Sigmoid colon (tissue), 7 donors: ENCODE results near the gene THRB. TPM values are rescaled to one million over a fixed set of nuclear protein-coding genes. Genes with fewer than 3 reads are reported as not detected.

Experiments
- DNase-seq: peaks from one replicate; pipeline ENCODE4 v3.0.0-alpha.2; 2019
- H3K27ac ChIP-seq, 4 donors: fragments of 200-600 bp; sonication (generic); one replicate each; pipeline ENCODE4 v1.5.1; 2016 to 2019; ENCODE audit warnings: mild to moderate bottlenecking in 1 of 4
- H3K27me3 ChIP-seq, 3 donors: fragments of 200-600 bp; sonication (generic); one replicate each; pipeline ENCODE4 v1.5.1; 2019; ENCODE audit warnings: mild to moderate bottlenecking in 1 of 3
- H3K36me3 ChIP-seq, 4 donors: fragments of 200-600 bp; sonication (generic); one replicate each; pipeline ENCODE4 v1.5.1; 2016 to 2019
- H3K4me1 ChIP-seq, 4 donors: fragments of 200-600 bp; sonication (generic); one replicate each; pipeline ENCODE4 v1.5.1; 2017 to 2019
- H3K4me3 ChIP-seq, 4 donors: fragments of 200-600 bp; sonication (generic); one replicate each; pipeline ENCODE4 v1.5.1; 2017 to 2019; ENCODE audit warnings: mild to moderate bottlenecking in 2 of 4, moderate library complexity in 1 of 4
- H3K9me3 ChIP-seq, 4 donors: fragments of 200-600 bp in 3 of 4; sonication (generic) in 3 of 4; one replicate each; pipeline versions ENCODE4 v1.5.1 to v1.6.1; 2013 to 2019
- CTCF ChIP-seq, 4 experiments: fragments of 450-650 bp in 3 of 4; fragments of 200-600 bp in 1 of 4; IDR thresholded peaks; one replicate each; pipeline ENCODE4 v1.5.1; 2016 to 2019; ENCODE audit warnings: antibody characterized with exemption in 4 of 4, mild to moderate bottlenecking in 3 of 4, moderate library complexity in 2 of 4
- EP300 ChIP-seq, 4 donors: sonication (generic); formaldehyde crosslinking; IDR thresholded peaks; one replicate each; pipeline ENCODE4 v1.6.1; 2017; ENCODE audit warnings: antibody characterized with exemption in 4 of 4
- POLR2A ChIP-seq, 2 donors: fragments of 450-650 bp; IDR thresholded peaks; one replicate each; pipeline ENCODE4 v1.6.1; 2016; ENCODE audit warnings: antibody characterized with exemption in 2 of 2, mild to moderate bottlenecking in 2 of 2, moderate library complexity in 2 of 2
- POLR2AphosphoS5 ChIP-seq, 4 donors: sonication (generic); formaldehyde crosslinking; IDR thresholded peaks; one replicate each; pipeline ENCODE4 v1.6.1; 2017; ENCODE audit warnings: antibody characterized with exemption in 4 of 4
- WGBS, 2 donors: extraction: QIAGEN DNeasy Blood & Tissue Kit; methylation state at CpG; one replicate each; pipeline ENCODE4 v1.1.7; 2013; 5-methylcytosine and 5-hydroxymethylcytosine counted together
- intact Hi-C: fragments of 100-400 bp; cut with DNase I; formaldehyde crosslinking; loops from one replicate; pipeline ENCODE4 v1.15.1; 2023
- polyA plus RNA-seq, 3 donors: library from polyadenylated mRNA; stranded (reverse); fragments of 200-250 nt; gene quantifications; one replicate each; pipeline ENCODE4 v1.2.3, GENCODE V29; 2013
- total RNA-seq, 4 donors: library from RNA; depleted of rRNA; stranded (reverse); fragments of >200 nt; gene quantifications; one replicate each; pipeline ENCODE4 v1.1.0, GENCODE V29; 2016
- donor health status: healthy with polysubstance abuse.
- donor health status: Bipolar disorder and iron deficiency.
- donor health status: healthy.

The THRB gene
- total and polyA plus RNA-seq, 7 donors: 7.2 to 49.5 (median 29.7) TPM

- intact Hi-C loops: no loop called here
- no peak for TF ChIP-seq EP300 (IDR thresholded peaks at IDR 0.05)
- no peak for TF ChIP-seq CTCF (IDR thresholded peaks at IDR 0.05)
- TF ChIP-seq POLR2A (IDR thresholded peaks at IDR 0.05): no peak
- TF ChIP-seq POLR2AphosphoS5 (IDR thresholded peaks at IDR 0.05): no peak
- Histone ChIP-seq H3K4me3 (no peak overlapping the region), H3K36me3 (no peaks in the 10 kb centered on the region), H3K4me1 (peaks cover 0 to 23% (median 12%) of the 10 kb centered on the region in 4 donors), H3K9me3 (no peaks in the 10 kb centered on the region), H3K27ac (no peak overlapping the region), H3K27me3 (no peaks in the 10 kb centered on the region)
- 17 to 63% methylated on average over 2 of the region's 2 CpGs for WGBS, 2 donors
- no peak for DNase-seq
Measured at GRCh38 chr3:24457719-24458118, 36.9 kb downstream of the THRB start.

- intact Hi-C loops: no loop called here
- TF ChIP-seq EP300 (IDR thresholded peaks at IDR 0.05) (no peak), POLR2AphosphoS5 (IDR thresholded peaks at IDR 0.05) (no peak), POLR2A (IDR thresholded peaks at IDR 0.05) (no peak), CTCF (IDR thresholded peaks at IDR 0.05) (no peak)
Measured at GRCh38 chr3:24454856-24455255, 39.8 kb downstream of the THRB start.

GRCh38 chr3:24454393-24454792 is 40.3 kb downstream of the THRB start:
- DNase-seq: no peak
- H3K9me3 ChIP-seq: no peaks in the 10 kb centered on the region
- no peak overlapping the region for H3K27ac ChIP-seq
- no peaks in the 10 kb centered on the region for H3K36me3 ChIP-seq
- no peaks in the 10 kb centered on the region for H3K27me3 ChIP-seq
- H3K4me1 ChIP-seq: peaks cover 0 to 23% (median 6%) of the 10 kb centered on the region in 4 donors
- intact Hi-C loops: no loop called here
- no peak overlapping the region for H3K4me3 ChIP-seq
- TF ChIP-seq CTCF (IDR thresholded peaks at IDR 0.05): no peak
- no peak for TF ChIP-seq EP300 (IDR thresholded peaks at IDR 0.05)
- TF ChIP-seq POLR2A (IDR thresholded peaks at IDR 0.05): no peak
- no peak for TF ChIP-seq POLR2AphosphoS5 (IDR thresholded peaks at IDR 0.05)

More at GRCh38 chr3:24454856-24455255, 39.8 kb downstream of the THRB start:
- Histone ChIP-seq H3K36me3 (no peaks in the 10 kb centered on the region), H3K27me3 (no peaks in the 10 kb centered on the region), H3K27ac (no peak overlapping the region), H3K4me1 (peaks cover 0 to 18% (median 6%) of the 10 kb centered on the region in 4 donors), H3K9me3 (no peaks in the 10 kb centered on the region), H3K4me3 (no peak overlapping the region)
- no peak for DNase-seq
- 14 to 59% methylated on average over 3 of the region's 3 CpGs for WGBS, 2 donors

GRCh38 chr3:24451461-24452099 is 43.1 kb downstream of the THRB start:
- no peak for DNase-seq
- H3K27me3 ChIP-seq: no peaks in the 10 kb centered on the region
- no peak overlapping the region for H3K27ac ChIP-seq
- H3K4me3 ChIP-seq: no peak overlapping the region
- H3K9me3 ChIP-seq: no peaks in the 10 kb centered on the region
- no peaks in the 10 kb centered on the region for H3K36me3 ChIP-seq
- TF ChIP-seq EP300 (IDR thresholded peaks at IDR 0.05): no peak
- no peak for TF ChIP-seq POLR2AphosphoS5 (IDR thresholded peaks at IDR 0.05)
- TF ChIP-seq CTCF (IDR thresholded peaks at IDR 0.05): no peak
- TF ChIP-seq POLR2A (IDR thresholded peaks at IDR 0.05): no peak
- 21 to 72% methylated on average over 7 of the region's 7 CpGs for WGBS, 2 donors
- intact Hi-C loops: no loop called here
- H3K4me1 ChIP-seq: peaks cover 0 to 20% (median 10%) of the 10 kb centered on the region in 4 donors
